Measurements from ENCODE around the gene ZNF407.

DNA sequence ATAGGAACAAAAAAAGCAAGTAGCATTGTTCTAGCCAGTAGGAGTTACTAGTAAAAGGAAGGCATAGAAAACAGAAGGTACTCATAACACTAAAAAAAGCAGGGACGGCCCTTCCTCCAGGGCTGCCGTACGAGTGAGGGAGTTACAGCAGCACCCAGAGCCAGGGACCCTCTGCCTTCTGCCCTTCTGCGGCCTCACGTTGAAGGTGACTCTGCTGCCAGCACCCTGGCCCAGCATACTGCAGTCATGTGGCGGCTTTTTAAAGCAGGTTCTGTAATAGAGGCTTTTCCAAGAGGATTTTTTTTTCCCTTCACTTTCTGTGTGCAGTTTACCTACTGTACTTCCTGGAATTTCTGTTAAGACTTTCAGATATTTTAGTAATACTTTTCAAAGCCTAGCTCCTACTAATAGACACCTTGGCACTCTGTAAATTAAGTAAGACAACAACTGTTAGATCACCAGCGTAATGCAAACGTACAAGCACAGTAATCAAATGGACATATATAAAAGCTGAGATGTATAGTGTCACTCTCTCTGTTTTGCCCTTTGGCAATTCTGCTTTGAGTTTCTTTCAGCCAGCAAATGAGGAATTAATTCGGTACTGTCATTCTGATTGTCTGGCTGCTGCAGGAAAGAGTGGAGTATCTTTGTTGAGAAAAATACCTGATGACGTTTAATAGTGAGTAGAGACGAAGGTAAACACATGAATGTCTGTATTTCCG is 449.7 kb downstream of the ZNF407 start:
- TF ChIP-seq YY1 (IDR thresholded peaks at IDR 0.05; ENCODE audit: insufficient read depth, insufficient read length) (no peak), ZNF274 (IDR thresholded peaks at IDR 0.05; ENCODE audit: low read depth, low read length) (no peak)

Measured in NT2/D1 (cell line).